OCI-LY1 (cell line): ENCODE measurements around the gene GALNT8.

Experiments used
- H2AFZ ChIP-seq: fragments of 200-600 bp; sonication (generic), shearing (Covaris generic); 2 replicates; pipeline ENCODE4 v1.6.0; 2014; ENCODE audit warnings: antibody characterized with exemption, mild to moderate bottlenecking, low read length
- H3F3A ChIP-seq: fragments of 200-600 bp; sonication (generic), shearing (Covaris generic); 2 replicates; pipeline ENCODE4 v1.6.0; 2014; ENCODE audit warnings: mild to moderate bottlenecking, antibody characterized with exemption, low read length, moderate library complexity; ENCODE audit not compliant: insufficient read depth
- H3K27ac ChIP-seq: fragments of 200-600 bp; sonication (generic); 2 replicates; pipeline ENCODE4 v1.5.1; 2014; ENCODE audit warnings: low read length, mixed run types, mild to moderate bottlenecking, low read depth; ENCODE audit not compliant: poor library complexity, severe bottlenecking
- H3K27me3 ChIP-seq: fragments of 200-600 bp; sonication (generic); 2 replicates; pipeline ENCODE4 v1.6.0; 2014; ENCODE audit warnings: antibody characterized with exemption, mild to moderate bottlenecking, low read length, moderate library complexity; ENCODE audit not compliant: insufficient read depth
- H3K36me3 ChIP-seq: fragments of 200-600 bp; sonication (generic); 2 replicates; pipeline ENCODE4 v1.6.1; 2014; ENCODE audit warnings: mild to moderate bottlenecking, antibody characterized with exemption, low read length, moderate library complexity, mixed read lengths; ENCODE audit not compliant: insufficient read depth
- H3K4me1 ChIP-seq: fragments of 200-600 bp; sonication (generic); 2 replicates; pipeline ENCODE4 v1.5.1; 2014; ENCODE audit warnings: mild to moderate bottlenecking, low read length, moderate library complexity; ENCODE audit not compliant: insufficient read depth, severe bottlenecking
- H3K4me2 ChIP-seq: fragments of 200-600 bp; sonication (generic), shearing (Covaris generic); 2 replicates; pipeline ENCODE4 v1.6.1; 2014; ENCODE audit warnings: low read length
- H3K4me3 ChIP-seq: fragments of 200-600 bp; sonication (generic); 2 replicates; pipeline ENCODE4 v1.5.1; 2014; ENCODE audit warnings: low read length, low read depth, mild to moderate bottlenecking, mixed read lengths; ENCODE audit not compliant: poor library complexity, severe bottlenecking
- H3K79me2 ChIP-seq: fragments of 200-600 bp; shearing (Covaris generic); 2 replicates; pipeline ENCODE4 v1.6.1; 2016; ENCODE audit warnings: mixed run types, low read length, mixed read lengths; ENCODE audit not compliant: insufficient read depth
- H3K9ac ChIP-seq: fragments of 200-600 bp; sonication (generic), shearing (Covaris generic); 2 replicates; pipeline ENCODE4 v1.6.1; 2014; ENCODE audit warnings: mild to moderate bottlenecking, low read length, mixed read lengths
- H3K9me2 ChIP-seq: fragments of 200-600 bp; sonication (generic), shearing (Covaris generic); 2 replicates; pipeline ENCODE4 v1.6.1; 2014; ENCODE audit warnings: low read depth, mild to moderate bottlenecking, low read length, mixed read lengths
- H3K9me3 ChIP-seq: fragments of 200-600 bp; shearing (Covaris generic); 2 replicates; pipeline ENCODE4 v1.6.1; 2014; ENCODE audit warnings: low read length, mixed read lengths
- H4K20me1 ChIP-seq: fragments of 200-600 bp; sonication (generic), shearing (Covaris generic); 2 replicates; pipeline ENCODE4 v1.6.0; 2016; ENCODE audit warnings: mild to moderate bottlenecking, low read length; ENCODE audit not compliant: insufficient read depth
- CTCF ChIP-seq: fragments of 200-600 bp; sonication (generic), shearing (Covaris generic); IDR thresholded peaks from 2 replicates; pipeline ENCODE4 v1.5.1; 2017; ENCODE audit warnings: mild to moderate bottlenecking, antibody characterized with exemption, low read length, moderate library complexity, mixed read lengths
- EZH2 ChIP-seq: fragments of 200-600 bp; sonication (generic), shearing (Covaris generic); IDR thresholded peaks from 2 replicates; pipeline ENCODE4 v1.8.0; 2017; ENCODE audit warnings: borderline replicate concordance, mixed run types, mild to moderate bottlenecking, antibody characterized with exemption, low read length, moderate library complexity, mixed read lengths

The GALNT8 gene

GRCh38 chr12:4819654-4820053 lies 99.5 kb downstream of the GALNT8 start:
- no peaks in the 10 kb centered on the region; the same call in 1 of the 2 replicates for H3F3A ChIP-seq
- no peaks in the 10 kb centered on the region for H3K9me2 ChIP-seq
- H2AFZ ChIP-seq, result no peak overlapping the region
- no peaks in the 10 kb centered on the region for H3K9me3 ChIP-seq
- H3K4me2 ChIP-seq, result peak overlapping the region; percentile 49; the same call in 1 of the 2 replicates
- H3K4me1 ChIP-seq, result peaks cover 71% of the 10 kb centered on the region
- no peaks in the 10 kb centered on the region for H3K27me3 ChIP-seq
- peak overlapping the region; percentile 4 for H3K4me3 ChIP-seq
- H3K27ac ChIP-seq, result peak overlapping the region; percentile 82
- H3K79me2 ChIP-seq, result no peaks in the 10 kb centered on the region
- no peaks in the 10 kb centered on the region for H4K20me1 ChIP-seq
- peak overlapping the region; percentile 26; the same call in 1 of the 2 replicates for H3K9ac ChIP-seq
- TF ChIP-seq CTCF, result no peak
- H3K36me3 ChIP-seq, result peaks cover 23% of the 10 kb centered on the region

- no peaks in the 10 kb centered on the region for H3K9me3 ChIP-seq
- no peaks in the 10 kb centered on the region for H3K79me2 ChIP-seq
- H3K27ac ChIP-seq, result peak overlapping the region; percentile 82
- no peaks in the 10 kb centered on the region for H4K20me1 ChIP-seq
- peak overlapping the region; percentile 26; the same call in 1 of the 2 replicates for H3K9ac ChIP-seq
- no peak for TF ChIP-seq EZH2
- no peak for TF ChIP-seq CTCF
- H3K36me3 ChIP-seq, result peaks cover 36% of the 10 kb centered on the region
- H3K4me1 ChIP-seq, result peaks cover 81% of the 10 kb centered on the region
- H3F3A ChIP-seq, result no peaks in the 10 kb centered on the region; the same call in 1 of the 2 replicates
- peak overlapping the region; percentile 49; the same call in 1 of the 2 replicates for H3K4me2 ChIP-seq
- H3K9me2 ChIP-seq, result no peaks in the 10 kb centered on the region
- H2AFZ ChIP-seq, result no peak overlapping the region
- no peaks in the 10 kb centered on the region for H3K27me3 ChIP-seq
- H3K4me3 ChIP-seq, result no peak overlapping the region
Observed at GRCh38 chr12:4820971-4821370, 100.8 kb downstream of the GALNT8 start.
